Limb (tissue), 2 donors: ENCODE data around the gene EPN3.

ENCODE experiments used
- DNase-seq, 2 donors: peaks; one replicate each; pipeline ENCODE4 v3.0.0-alpha.2; 2016; ENCODE audit errors: extremely low spot score in 2 of 2

Gene EPN3

DNA sequence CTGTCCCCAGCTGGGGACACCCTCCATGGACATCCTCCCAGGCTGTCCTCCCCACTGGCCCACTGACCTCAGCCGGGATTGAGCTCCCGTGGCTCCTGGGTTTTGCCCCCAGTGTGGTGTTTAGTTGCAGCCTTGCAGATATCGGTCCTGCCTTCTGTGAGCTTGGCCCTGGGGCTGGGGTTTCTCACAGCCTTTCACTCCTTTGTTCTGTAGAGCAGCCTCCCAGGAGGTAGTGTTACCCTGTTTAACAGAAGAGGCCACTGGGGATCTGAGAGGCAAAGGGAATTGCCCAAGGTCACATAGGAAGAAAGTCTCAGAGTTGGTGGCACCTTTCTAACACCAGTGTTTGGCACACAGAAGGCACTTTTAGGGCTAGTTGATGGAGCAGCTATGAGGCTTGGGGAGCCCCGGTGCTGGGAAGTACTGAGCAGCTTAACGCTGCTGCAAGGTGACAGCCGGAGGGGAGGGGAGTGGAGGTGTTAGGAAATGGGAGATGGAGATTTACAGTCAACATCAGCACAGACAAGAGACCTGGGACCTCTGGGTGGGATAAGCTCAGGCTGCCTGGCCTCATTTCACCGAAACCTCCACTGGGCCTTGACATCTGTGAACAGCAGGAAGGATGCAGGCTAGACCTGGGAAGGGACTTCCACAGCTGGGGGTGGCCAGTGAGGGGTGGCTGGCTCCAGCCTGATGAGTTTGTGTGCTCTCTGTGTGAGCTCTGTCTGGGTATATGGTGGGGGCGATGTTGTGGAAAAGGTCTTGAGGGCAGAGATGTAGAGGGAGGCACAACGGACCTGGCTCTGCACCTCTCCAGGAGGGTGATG lies 54.1 kb downstream of the EPN3 start:
- no peak for DNase-seq

- no peak for DNase-seq
Observed at GRCh38 chr17:50587571-50587970, 55.0 kb downstream of the EPN3 start.

GRCh38 chr17:50588391-50589049 lies 56.0 kb downstream of the EPN3 start:
- peak in 1 of 2 donors; percentile 69 for DNase-seq

DNA sequence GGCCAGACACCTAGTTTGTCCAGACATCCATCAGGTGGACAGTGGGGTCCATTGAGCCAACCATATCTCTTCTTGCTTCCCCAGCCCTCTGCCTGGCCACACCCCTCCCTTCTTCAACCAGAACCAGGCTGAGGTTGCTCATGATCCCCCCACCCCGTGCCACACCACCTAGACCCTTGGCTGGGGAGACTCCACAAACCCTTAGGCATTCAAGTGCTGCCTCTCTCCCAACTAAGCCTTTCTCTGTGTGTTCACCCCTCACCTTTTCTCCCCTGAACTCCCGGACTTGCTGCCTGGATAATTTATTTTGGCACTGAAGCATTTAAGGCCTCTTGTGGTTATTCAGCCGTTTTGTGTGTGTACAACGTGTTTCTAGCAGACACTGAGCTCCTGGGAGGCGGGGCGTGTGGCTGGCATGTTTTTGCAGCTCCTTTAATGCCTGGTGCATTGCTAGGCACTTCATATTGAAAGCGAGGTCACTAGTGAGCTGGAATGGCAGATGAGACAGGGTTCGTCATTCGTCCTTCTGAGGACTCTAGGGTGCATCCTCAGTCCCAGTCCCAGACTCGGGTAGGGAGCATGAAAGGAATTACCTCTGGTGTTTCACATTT lies 56.7 kb downstream of the EPN3 start:
- DNase-seq: no peak

- no peak for DNase-seq
Observed at GRCh38 chr17:50590946-50591737, 58.6 kb downstream of the EPN3 start.

- DNase-seq: peak; percentile 35 to 71
Observed at GRCh38 chr17:50593321-50593720, 60.8 kb downstream of the EPN3 start.
